K562 (cell line): ENCODE results near the gene CDC37.
"Not testable (repeated sequence)": the region's sequence is repeated elsewhere in the genome, so short reads cannot be mapped to it uniquely, and the experiment has no call there.

Experiments
- ATF7 ChIP-seq: fragments of 450-650 bp; IDR thresholded peaks from 2 replicates; pipeline ENCODE4 v1.7.1; 2014; ENCODE audit warnings: mild to moderate bottlenecking, moderate library complexity
- CHD1 ChIP-seq: fragments of 200-600 bp; sonication (generic); IDR thresholded peaks from one replicate; pipeline ENCODE4 v1.6.1; 2012; ENCODE audit warnings: mild to moderate bottlenecking, moderate library complexity, low read length, inconsistent platforms
- EP300 ChIP-seq: IDR thresholded peaks from 2 replicates; pipeline ENCODE4 v1.6.1; 2012; ENCODE audit warnings: low read length, improper control_type of control experiment
- HMG20B ChIP-seq: fragments of 250-450 bp; sonication (Bioruptor Pico); IDR thresholded peaks from 2 replicates; pipeline ENCODE4 v1.5.0; 2021; ENCODE audit warnings: mild to moderate bottlenecking
- JUN ChIP-seq, 2 experiments: sonication (generic) in 1 of 2; formaldehyde crosslinking in 1 of 2; IDR thresholded peaks; 2 replicates each; pipeline versions ENCODE4 v1.6.1 to v1.8.0; 2012 to 2022; ENCODE audit warnings: borderline replicate concordance in 2 of 2, mild to moderate bottlenecking in 2 of 2, improper control_type of control experiment in 1 of 2, low read depth in 1 of 2, low read length in 1 of 2, missing genetic modification reagents in 1 of 2
- NRF1 ChIP-seq, 2 experiments: fragments of 450-650 bp; IDR thresholded peaks in 1 of 2; conservative IDR thresholded peaks in 1 of 2; 2 replicates each; pipeline ENCODE4 v1.6.1; 2014; ENCODE audit warnings: mild to moderate bottlenecking in 2 of 2
- RAD21 ChIP-seq, 2 experiments: fragments of 250-450 bp in 1 of 2; fragments of 450-650 bp in 1 of 2; sonication (Bioruptor Pico) in 1 of 2; formaldehyde crosslinking in 1 of 2; IDR thresholded peaks in 1 of 2; conservative IDR thresholded peaks in 1 of 2; 2 replicates each; pipeline versions ENCODE4 v1.4.0 to v1.8.0; 2020 to 2022; ENCODE audit warnings: mild to moderate bottlenecking in 2 of 2, moderate library complexity in 1 of 2
- TBP ChIP-seq: optimal IDR thresholded peaks from 2 replicates; pipeline ENCODE3; 2011; ENCODE audit warnings: low read depth, low read length, improper control_type of control experiment
- UBTF ChIP-seq, 2 experiments: IDR thresholded peaks; 2 replicates each; pipeline ENCODE4 v1.6.1; 2012; ENCODE audit warnings: improper control_type of control experiment in 2 of 2, low read depth in 2 of 2, low read length in 2 of 2, borderline replicate concordance in 1 of 2
- ZBTB11 ChIP-seq, 3 experiments: fragments of 200-800 bp in 1 of 3; fragments of 250-450 bp in 1 of 3; fragments of 450-650 bp in 1 of 3; sonication (Bioruptor Pico) in 1 of 3; sonication (Bioruptor generic) in 1 of 3; formaldehyde crosslinking in 1 of 3; IDR thresholded peaks; 2 replicates each; pipeline versions ENCODE4 v1.6.1 to v1.8.0; 2016 to 2022; ENCODE audit warnings: mild to moderate bottlenecking in 2 of 3, missing genetic modification characterization in 2 of 3, missing compliant biosample characterization in 1 of 3, moderate library complexity in 1 of 3

- TF ChIP-seq RAD21 (CRISPR knock-in tag; conservative IDR thresholded peaks at IDR 0.05 in 1 of 2, IDR thresholded peaks at IDR 0.05 in 1 of 2); CHD1; HMG20B (CRISPR knock-in tag); EP300; UBTF (IDR thresholded peaks at IDR 0.05; ENCODE audit: borderline replicate concordance in 1 of 2, low read depth in 2 of 2, low read length in 2 of 2); NRF1 (conservative IDR thresholded peaks at IDR 0.05 in 1 of 2, IDR thresholded peaks at IDR 0.05 in 1 of 2); TBP; ZBTB11 (CRISPR knock-in tag; IDR thresholded peaks at IDR 0.05); JUN (IDR thresholded peaks at IDR 0.05; ENCODE audit: borderline replicate concordance, low read depth, low read length); JUN (CRISPR knock-in tag; IDR thresholded peaks at IDR 0.05; ENCODE audit: borderline replicate concordance); ATF7: not testable (repeated sequence)
Measured at GRCh38 chr19:10399340-10399739, 4.0 kb downstream of the CDC37 start.
